NCI-H1092 treated with DMSO at 0.1 percent for 48 hours (cell line): Measurements from ENCODE around the gene LONP2.
"Not testable (repeated sequence)": the region's sequence is repeated elsewhere in the genome, so short reads cannot be mapped to it uniquely, and the experiment has no call there.

Experiments
- DNase-seq: peaks from one replicate; lab custom pipeline; 2025; lab: John Stamatoyannopoulos, UW

Gene LONP2

GRCh38 chr16:48235556-48236136 lies 8.5 kb upstream of the LONP2 start:
- no peak for DNase-seq

GRCh38 chr16:48236286-48236685 lies 7.8 kb upstream of the LONP2 start:
- DNase-seq: no peak

GRCh38 chr16:48240147-48240546 lies 4.0 kb upstream of the LONP2 start:
- DNase-seq: not testable (repeated sequence)

GRCh38 chr16:48244863-48245195 lies 729 bp downstream of the LONP2 start:
- DNase-seq: no peak

- no peak for DNase-seq
Observed at GRCh38 chr16:48246066-48246465, 2.0 kb downstream of the LONP2 start.

- DNase-seq: no peak
Observed at GRCh38 chr16:48247311-48247710, 3.2 kb downstream of the LONP2 start, which contains the start of gene ABCC11. TSS of gene ABCC11 (minus strand) at chr16:48247539. CDS start at chr16:48231921, 15,618 bp downstream.

GRCh38 chr16:48250520-48251278 lies 6.6 kb downstream of the LONP2 start:
- DNase-seq: no peak

- no peak for DNase-seq
Observed at GRCh38 chr16:48252013-48252412, 7.9 kb downstream of the LONP2 start.

- DNase-seq: no peak
Observed at GRCh38 chr16:48256579-48257177, 12.6 kb downstream of the LONP2 start.

- DNase-seq: no peak
Observed at GRCh38 chr16:48261569-48261968, 17.5 kb downstream of the LONP2 start.

GRCh38 chr16:48262631-48263030 lies 18.5 kb downstream of the LONP2 start:
- DNase-seq: no peak

GRCh38 chr16:48269011-48269410 lies 24.9 kb downstream of the LONP2 start:
- DNase-seq: no peak

- DNase-seq: no peak
Observed at GRCh38 chr16:48271728-48272127, 27.6 kb downstream of the LONP2 start.

- no peak for DNase-seq
Observed at GRCh38 chr16:48272837-48273421, 28.8 kb downstream of the LONP2 start.

GRCh38 chr16:48274476-48274875 lies 30.4 kb downstream of the LONP2 start:
- DNase-seq: no peak

GRCh38 chr16:48276102-48276501 lies 32.0 kb downstream of the LONP2 start:
- DNase-seq: peak; percentile 25

- no peak for DNase-seq
Observed at GRCh38 chr16:48277158-48277557, 33.1 kb downstream of the LONP2 start.

- DNase-seq: no peak
Observed at GRCh38 chr16:48279199-48279598, 35.1 kb downstream of the LONP2 start.

- DNase-seq: no peak
Observed at GRCh38 chr16:48280546-48280945, 36.4 kb downstream of the LONP2 start.

- no peak for DNase-seq
Observed at GRCh38 chr16:48282636-48283263, 38.6 kb downstream of the LONP2 start.

- no peak for DNase-seq
Observed at GRCh38 chr16:48284772-48285409, 40.8 kb downstream of the LONP2 start.

GRCh38 chr16:48287239-48287638 lies 43.1 kb downstream of the LONP2 start:
- DNase-seq: no peak
